ENCODE results near the gene PPARA. TPM values are rescaled to one million over a fixed set of nuclear protein-coding genes. Genes with fewer than 3 reads are reported as not detected.

The PPARA gene
- total and polyA plus RNA-seq, 2 experiments from 2014 or later: 4.7 to 12.6 TPM

DNA sequence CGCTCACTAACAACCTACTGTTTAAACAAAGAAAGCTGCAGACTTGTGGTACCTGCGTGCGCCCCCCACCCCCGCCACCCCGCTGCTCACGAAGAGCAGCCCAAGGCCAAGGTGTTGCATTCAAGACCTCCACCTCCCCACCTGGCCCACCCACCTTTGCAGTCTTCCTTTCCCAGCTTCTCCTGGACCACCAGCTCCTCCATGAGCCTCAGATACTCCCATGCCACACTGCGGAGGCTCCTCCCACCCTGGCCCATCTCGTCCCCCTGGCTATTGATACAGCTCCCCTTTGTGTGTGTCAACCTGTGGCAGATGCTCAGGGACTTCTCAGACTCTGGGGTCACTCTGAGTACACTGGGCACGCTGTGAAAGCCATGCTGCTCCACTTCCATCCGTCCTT lies 95.9 kb downstream of the PPARA start:
- no peak overlapping the region for H3K4me3 ChIP-seq
- no peaks in the 10 kb centered on the region for H3F3A ChIP-seq (replicated peaks; ENCODE audit: low read depth)
- Mint-ChIP-seq H3K27ac (no peak overlapping the region), H3K9me3 (no peaks in the 10 kb centered on the region), H3K36me3 (ENCODE audit: low read depth) (peaks cover 2% of the 10 kb centered on the region; the same call in 1 of the 3 replicates), H3K27me3 (ENCODE audit: insufficient read depth, low read depth, poor library complexity) (peaks cover 13% of the 10 kb centered on the region), H3K4me3 (no peak overlapping the region), H3K4me1 (peaks cover 6% of the 10 kb centered on the region)
- H3K4me2 ChIP-seq: no peak overlapping the region
- no peak for ATAC-seq
- H2AFZ ChIP-seq: no peak overlapping the region
- peaks cover 3% of the 10 kb centered on the region for H3K4me1 ChIP-seq (ENCODE audit: insufficient read depth)
- no peaks in the 10 kb centered on the region for H3K36me3 ChIP-seq (ENCODE audit: insufficient read depth)
- DNase-seq (ENCODE audit: low spot score): no peak
- no peak overlapping the region for H3K27ac ChIP-seq (ENCODE audit: low read depth)
- H3K9me2 ChIP-seq (ENCODE audit: insufficient read depth): no peaks in the 10 kb centered on the region
- TF ChIP-seq CREB1 (CRISPR knock-in tag; IDR thresholded peaks at IDR 0.05; ENCODE audit: low read depth) (no peak), STAT1 (IDR thresholded peaks at IDR 0.05; ENCODE audit: unreplicated experiment) (no peak), EZH2phosphoT487 (IDR thresholded peaks at IDR 0.05; ENCODE audit: unreplicated experiment) (no peak), ZNF114 (CRISPR knock-in tag; IDR thresholded peaks at IDR 0.05) (no peak), EZH2 (IDR thresholded peaks at IDR 0.05; ENCODE audit: low read depth, unreplicated experiment) (no peak), JUNB (IDR thresholded peaks at IDR 0.05; ENCODE audit: unreplicated experiment) (no peak), POLR2AphosphoS5 (IDR thresholded peaks at IDR 0.05; ENCODE audit: low read depth) (no peak), ZNF331 (CRISPR knock-in tag; IDR thresholded peaks at IDR 0.05; ENCODE audit: low read depth) (no peak), NANOG (IDR thresholded peaks at IDR 0.05; ENCODE audit: borderline replicate concordance) (no peak)
- TF ChIP-seq, protein P1, sequence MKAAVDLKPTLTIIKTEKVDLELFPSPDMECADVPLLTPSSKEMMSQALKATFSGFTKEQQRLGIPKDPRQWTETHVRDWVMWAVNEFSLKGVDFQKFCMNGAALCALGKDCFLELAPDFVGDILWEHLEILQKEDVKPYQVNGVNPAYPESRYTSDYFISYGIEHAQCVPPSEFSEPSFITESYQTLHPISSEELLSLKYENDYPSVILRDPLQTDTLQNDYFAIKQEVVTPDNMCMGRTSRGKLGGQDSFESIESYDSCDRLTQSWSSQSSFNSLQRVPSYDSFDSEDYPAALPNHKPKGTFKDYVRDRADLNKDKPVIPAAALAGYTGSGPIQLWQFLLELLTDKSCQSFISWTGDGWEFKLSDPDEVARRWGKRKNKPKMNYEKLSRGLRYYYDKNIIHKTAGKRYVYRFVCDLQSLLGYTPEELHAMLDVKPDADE (IDR thresholded peaks at IDR 0.05): no peak
- TF ChIP-seq, protein P2, sequence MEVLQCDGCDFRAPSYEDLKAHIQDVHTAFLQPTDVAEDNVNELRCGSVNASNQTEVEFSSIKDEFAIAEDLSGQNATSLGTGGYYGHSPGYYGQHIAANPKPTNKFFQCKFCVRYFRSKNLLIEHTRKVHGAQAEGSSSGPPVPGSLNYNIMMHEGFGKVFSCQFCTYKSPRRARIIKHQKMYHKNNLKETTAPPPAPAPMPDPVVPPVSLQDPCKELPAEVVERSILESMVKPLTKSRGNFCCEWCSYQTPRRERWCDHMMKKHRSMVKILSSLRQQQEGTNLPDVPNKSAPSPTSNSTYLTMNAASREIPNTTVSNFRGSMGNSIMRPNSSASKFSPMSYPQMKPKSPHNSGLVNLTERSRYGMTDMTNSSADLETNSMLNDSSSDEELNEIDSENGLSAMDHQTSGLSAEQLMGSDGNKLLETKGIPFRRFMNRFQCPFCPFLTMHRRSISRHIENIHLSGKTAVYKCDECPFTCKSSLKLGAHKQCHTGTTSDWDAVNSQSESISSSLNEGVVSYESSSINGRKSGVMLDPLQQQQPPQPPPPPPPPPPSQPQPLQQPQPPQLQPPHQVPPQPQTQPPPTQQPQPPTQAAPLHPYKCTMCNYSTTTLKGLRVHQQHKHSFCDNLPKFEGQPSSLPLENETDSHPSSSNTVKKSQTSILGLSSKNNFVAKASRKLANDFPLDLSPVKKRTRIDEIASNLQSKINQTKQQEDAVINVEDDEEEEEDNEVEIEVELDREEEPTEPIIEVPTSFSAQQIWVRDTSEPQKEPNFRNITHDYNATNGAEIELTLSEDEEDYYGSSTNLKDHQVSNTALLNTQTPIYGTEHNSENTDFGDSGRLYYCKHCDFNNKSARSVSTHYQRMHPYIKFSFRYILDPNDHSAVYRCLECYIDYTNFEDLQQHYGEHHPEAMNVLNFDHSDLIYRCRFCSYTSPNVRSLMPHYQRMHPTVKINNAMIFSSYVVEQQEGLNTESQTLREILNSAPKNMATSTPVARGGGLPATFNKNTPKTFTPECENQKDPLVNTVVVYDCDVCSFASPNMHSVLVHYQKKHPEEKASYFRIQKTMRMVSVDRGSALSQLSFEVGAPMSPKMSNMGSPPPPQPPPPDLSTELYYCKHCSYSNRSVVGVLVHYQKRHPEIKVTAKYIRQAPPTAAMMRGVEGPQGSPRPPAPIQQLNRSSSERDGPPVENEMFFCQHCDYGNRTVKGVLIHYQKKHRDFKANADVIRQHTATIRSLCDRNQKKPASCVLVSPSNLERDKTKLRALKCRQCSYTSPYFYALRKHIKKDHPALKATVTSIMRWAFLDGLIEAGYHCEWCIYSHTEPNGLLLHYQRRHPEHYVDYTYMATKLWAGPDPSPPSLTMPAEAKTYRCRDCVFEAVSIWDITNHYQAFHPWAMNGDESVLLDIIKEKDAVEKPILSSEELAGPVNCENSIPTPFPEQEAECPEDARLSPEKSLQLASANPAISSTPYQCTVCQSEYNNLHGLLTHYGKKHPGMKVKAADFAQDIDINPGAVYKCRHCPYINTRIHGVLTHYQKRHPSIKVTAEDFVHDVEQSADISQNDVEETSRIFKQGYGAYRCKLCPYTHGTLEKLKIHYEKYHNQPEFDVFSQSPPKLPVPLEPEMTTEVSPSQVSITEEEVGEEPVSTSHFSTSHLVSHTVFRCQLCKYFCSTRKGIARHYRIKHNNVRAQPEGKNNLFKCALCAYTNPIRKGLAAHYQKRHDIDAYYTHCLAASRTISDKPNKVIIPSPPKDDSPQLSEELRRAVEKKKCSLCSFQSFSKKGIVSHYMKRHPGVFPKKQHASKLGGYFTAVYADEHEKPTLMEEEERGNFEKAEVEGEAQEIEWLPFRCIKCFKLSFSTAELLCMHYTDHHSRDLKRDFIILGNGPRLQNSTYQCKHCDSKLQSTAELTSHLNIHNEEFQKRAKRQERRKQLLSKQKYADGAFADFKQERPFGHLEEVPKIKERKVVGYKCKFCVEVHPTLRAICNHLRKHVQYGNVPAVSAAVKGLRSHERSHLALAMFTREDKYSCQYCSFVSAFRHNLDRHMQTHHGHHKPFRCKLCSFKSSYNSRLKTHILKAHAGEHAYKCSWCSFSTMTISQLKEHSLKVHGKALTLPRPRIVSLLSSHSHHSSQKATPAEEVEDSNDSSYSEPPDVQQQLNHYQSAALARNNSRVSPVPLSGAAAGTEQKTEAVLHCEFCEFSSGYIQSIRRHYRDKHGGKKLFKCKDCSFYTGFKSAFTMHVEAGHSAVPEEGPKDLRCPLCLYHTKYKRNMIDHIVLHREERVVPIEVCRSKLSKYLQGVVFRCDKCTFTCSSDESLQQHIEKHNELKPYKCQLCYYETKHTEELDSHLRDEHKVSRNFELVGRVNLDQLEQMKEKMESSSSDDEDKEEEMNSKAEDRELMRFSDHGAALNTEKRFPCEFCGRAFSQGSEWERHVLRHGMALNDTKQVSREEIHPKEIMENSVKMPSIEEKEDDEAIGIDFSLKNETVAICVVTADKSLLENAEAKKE (CRISPR knock-in tag; IDR thresholded peaks at IDR 0.05): no peak
- TF ChIP-seq, protein P3, sequence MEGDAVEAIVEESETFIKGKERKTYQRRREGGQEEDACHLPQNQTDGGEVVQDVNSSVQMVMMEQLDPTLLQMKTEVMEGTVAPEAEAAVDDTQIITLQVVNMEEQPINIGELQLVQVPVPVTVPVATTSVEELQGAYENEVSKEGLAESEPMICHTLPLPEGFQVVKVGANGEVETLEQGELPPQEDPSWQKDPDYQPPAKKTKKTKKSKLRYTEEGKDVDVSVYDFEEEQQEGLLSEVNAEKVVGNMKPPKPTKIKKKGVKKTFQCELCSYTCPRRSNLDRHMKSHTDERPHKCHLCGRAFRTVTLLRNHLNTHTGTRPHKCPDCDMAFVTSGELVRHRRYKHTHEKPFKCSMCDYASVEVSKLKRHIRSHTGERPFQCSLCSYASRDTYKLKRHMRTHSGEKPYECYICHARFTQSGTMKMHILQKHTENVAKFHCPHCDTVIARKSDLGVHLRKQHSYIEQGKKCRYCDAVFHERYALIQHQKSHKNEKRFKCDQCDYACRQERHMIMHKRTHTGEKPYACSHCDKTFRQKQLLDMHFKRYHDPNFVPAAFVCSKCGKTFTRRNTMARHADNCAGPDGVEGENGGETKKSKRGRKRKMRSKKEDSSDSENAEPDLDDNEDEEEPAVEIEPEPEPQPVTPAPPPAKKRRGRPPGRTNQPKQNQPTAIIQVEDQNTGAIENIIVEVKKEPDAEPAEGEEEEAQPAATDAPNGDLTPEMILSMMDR (conservative IDR thresholded peaks at IDR 0.05; ENCODE audit: low read depth in 2 of 2): no peak
- TF ChIP-seq, protein P4, sequence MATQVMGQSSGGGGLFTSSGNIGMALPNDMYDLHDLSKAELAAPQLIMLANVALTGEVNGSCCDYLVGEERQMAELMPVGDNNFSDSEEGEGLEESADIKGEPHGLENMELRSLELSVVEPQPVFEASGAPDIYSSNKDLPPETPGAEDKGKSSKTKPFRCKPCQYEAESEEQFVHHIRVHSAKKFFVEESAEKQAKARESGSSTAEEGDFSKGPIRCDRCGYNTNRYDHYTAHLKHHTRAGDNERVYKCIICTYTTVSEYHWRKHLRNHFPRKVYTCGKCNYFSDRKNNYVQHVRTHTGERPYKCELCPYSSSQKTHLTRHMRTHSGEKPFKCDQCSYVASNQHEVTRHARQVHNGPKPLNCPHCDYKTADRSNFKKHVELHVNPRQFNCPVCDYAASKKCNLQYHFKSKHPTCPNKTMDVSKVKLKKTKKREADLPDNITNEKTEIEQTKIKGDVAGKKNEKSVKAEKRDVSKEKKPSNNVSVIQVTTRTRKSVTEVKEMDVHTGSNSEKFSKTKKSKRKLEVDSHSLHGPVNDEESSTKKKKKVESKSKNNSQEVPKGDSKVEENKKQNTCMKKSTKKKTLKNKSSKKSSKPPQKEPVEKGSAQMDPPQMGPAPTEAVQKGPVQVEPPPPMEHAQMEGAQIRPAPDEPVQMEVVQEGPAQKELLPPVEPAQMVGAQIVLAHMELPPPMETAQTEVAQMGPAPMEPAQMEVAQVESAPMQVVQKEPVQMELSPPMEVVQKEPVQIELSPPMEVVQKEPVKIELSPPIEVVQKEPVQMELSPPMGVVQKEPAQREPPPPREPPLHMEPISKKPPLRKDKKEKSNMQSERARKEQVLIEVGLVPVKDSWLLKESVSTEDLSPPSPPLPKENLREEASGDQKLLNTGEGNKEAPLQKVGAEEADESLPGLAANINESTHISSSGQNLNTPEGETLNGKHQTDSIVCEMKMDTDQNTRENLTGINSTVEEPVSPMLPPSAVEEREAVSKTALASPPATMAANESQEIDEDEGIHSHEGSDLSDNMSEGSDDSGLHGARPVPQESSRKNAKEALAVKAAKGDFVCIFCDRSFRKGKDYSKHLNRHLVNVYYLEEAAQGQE (IDR thresholded peaks at IDR 0.05; ENCODE audit: unreplicated experiment): no peak
- H4K20me1 ChIP-seq (replicated peaks; ENCODE audit: insufficient read depth): no peaks in the 10 kb centered on the region
- H3K79me2 ChIP-seq (replicated peaks; ENCODE audit: insufficient read depth): no peaks in the 10 kb centered on the region
- H3K27me3 ChIP-seq (ENCODE audit: insufficient read depth): peaks cover 5% of the 10 kb centered on the region

All from GM23338 (cell line).